GM21576 (cell line): ENCODE results near the gene DNAJC17.

Experiments
- ATAC-seq: cut with Tn5 transposase; IDR thresholded peaks from one replicate; pipeline ENCODE4 v1.9.1; 2021; ENCODE audit warnings: mild to moderate bottlenecking, moderate library complexity; ENCODE audit not compliant: unreplicated experiment

The DNAJC17 gene

GRCh38 chr15:40792394-40792793 is 14.9 kb downstream of the DNAJC17 start:
- ATAC-seq, result no peak

DNA sequence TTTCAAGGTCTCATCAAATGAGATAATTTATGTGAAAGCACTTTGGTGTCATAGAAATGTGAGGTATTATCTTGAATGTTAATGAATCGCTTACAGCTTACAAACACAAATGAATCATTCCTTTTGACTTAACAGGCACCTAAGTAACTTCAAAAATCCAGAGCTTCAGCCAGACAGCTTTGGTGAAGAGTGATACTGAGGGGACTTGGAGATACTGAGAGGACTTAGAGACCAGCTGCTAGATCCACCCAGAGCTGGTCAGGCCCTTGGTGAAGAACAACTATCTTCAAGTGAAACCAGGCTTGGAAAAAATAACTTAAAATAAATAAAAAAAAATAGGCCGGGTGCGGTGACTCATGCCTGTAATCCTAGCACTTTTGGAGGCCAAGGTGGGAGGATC is 16.6 kb downstream of the DNAJC17 start:
- no peak for ATAC-seq

DNA sequence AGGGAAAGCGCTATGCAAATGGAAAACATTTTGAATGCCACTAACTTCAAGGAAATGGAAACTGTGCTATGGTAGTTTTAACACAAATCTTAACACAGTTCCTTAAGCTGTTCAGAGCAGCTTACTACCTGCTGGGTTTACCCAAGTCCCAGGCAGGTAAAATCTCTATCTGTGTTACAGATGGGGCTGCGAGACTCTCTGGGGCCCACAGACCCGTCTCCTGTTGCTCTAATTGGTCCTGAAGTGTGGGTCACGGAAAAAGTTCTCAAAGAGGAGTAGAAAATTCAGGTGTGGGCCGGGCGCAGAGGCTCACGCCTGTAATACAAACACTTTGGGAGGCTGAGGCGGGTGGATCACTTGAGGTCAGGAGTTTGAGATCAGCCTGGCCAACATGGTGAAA is 17.3 kb downstream of the DNAJC17 start:
- no peak for ATAC-seq

DNA sequence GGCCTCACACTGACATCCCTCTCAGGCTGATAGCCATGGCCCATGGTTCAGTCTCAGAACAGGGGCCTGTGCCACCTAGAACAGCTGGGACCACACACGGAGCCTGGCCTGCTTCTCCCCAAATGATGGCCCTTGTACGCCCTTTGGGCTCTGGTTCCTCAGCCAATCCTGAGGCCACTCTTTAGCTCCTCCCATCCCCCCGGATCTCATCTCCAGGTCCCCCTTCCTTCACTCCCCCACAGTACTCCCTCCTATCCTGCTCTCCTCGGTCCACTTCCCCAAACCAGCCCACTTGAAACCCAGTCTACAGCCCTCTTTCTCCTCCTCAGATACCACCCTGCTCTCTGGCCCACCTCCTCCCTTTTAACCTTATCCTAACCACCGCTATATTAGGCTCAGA is 18.2 kb downstream of the DNAJC17 start:
- no peak for ATAC-seq

- no peak for ATAC-seq
These were observed 19.3 kb downstream of the DNAJC17 start for GRCh38 chr15:40787991-40788390.

DNA sequence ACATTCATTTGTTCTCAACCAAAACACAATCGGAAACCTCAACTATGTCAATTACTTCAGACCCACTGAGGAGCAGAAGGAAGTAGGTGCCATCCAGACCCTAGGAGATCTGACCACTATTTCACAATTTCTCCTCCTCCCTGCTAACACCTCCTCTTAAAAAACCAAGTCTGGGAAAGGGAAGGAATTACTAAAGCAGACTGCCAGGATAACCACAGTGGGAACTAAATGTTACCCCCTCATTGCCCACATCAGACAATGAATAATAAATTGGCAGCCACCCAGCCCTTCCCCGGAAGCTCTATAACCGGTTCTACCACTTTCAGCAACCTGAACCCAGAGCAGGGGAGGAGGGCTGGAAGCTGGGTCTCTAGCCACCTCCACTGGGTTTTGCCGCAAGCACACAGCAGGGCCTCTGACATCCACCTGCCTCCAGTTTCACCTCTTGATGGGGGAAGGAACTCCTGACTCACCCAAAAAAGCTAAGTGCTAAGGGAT is 19.9 kb downstream of the DNAJC17 start:
- ATAC-seq, result no peak

- no peak for ATAC-seq
These were observed 21.5 kb downstream of the DNAJC17 start for GRCh38 chr15:40785814-40786213.

DNA sequence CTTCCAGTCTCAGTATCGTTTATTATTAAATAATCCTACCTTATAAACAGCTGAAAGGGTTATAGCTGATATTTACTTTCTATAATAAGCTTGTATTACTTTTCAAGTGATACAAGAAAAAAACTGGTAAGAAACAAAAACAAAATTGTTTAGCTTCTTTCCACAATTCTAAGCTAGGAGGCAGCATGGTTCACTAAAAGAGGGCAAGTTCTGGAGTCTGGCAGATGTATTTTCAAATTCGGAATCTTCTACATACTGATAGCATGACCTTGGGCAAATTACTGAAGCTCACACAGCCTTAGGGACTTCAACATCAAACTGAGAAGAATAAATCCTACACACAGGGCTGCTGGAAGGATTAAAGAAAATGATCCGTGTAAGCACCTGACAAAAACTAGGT is 22.1 kb downstream of the DNAJC17 start:
- no peak for ATAC-seq

- no peak for ATAC-seq
These were observed 24.6 kb downstream of the DNAJC17 start for GRCh38 chr15:40782609-40783227.

DNA sequence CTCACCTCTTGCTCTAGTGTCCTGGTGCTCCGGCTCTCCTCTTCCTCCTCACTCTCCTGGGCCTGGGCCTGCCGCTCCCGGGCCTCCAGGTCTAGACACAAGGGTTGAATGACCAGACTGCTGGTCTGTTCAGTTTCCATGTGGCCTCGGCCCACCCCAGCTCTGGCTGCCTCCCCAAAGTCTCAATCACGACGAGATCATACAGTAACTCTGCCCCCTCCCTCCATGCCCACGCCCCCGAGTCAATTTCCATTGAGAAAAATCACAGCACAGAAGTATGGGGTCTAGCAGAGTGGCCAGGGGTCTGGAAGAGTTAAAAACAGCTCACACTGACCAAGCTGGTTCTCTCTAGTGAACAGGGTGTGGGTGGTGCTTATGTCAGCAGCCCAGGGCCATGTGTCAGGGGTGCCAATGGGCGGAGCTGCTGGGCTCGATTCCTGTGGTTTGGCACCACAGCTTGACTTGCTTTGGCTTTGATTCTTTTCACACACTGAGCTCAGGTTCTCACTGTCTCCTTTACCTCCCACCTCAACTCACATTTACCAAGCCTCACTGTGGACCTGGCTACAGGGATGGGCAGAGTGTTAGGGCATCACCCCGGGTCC is 30.6 kb downstream of the DNAJC17 start:
- ATAC-seq, result no peak

DNA sequence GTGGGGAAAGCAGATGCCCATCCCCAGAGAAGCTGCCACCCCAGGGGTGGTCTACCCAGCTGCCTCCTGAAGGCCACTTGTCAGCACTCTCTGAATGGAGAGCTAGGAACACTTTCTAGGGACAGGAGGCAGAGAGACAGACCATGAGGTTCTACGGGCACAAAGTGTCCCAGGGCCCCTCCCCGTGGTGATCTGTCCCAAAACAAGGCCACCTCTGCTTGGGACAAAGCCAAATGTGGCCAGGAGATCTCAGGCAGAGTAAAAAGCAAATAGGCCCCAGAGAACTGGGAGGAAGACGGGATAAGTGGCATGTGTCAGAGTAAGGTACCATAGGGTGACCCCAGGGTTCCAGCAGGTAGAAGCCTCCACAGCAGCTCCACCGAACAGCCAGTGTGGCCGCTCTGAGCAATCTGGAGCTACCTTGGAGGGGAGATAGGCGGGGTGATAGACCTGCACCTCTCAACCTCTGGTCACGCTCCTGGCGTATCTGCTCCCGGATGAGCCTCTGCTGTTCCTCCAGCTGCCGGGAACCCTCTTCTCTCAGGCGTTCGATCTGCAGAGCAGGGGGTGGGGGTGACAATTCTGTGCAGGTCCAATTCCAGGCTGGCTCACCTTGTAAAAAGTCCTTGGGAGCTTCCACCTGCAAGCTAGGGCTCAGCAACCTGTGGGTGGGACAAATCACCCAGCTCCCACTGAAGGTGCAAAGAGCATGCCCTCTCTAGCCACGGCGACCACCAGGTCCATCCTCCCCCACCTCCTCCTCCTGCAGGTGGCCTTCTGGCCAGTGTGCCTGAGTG is 31.3 kb downstream of the DNAJC17 start:
- no peak for ATAC-seq

DNA sequence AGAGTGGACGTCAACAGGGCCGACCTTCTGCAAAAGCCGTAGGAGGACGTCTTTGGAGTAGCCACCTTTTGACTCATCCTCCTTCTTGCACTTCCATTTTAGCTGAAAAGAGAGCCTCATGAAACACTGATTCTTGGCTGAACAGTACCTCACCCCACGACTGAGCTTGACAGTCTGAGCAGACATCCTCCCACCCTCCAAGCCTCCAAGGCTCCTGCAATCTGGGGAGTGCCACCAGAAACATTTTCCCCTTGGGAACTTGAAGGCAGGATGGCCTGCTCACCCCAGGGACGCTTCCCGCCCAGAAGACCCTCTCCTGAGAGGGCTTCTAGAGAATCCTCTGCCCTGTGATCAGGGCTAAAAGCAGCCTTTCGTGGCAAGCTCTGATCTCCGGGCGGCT is 32.3 kb downstream of the DNAJC17 start:
- no peak for ATAC-seq

DNA sequence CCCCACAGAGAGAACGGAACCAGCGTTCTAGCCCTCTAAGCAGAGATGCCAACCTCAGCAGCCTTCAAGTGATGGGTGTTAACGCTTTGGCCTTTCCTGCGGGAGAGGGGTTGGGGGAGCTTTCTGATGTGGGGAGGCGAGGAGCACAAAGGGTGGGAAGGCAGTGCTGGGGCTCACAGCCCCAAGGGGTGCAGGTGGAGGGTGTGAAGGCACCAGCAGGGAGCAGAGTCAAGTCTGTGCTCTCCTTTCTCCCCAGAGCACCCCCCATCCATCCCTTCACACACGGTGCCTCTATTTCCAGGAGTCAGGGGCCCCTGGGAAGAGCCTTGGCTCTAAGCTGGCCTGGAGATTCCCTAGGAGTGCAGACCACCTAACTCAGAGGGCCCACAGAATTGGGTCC is 33.4 kb downstream of the DNAJC17 start:
- ATAC-seq, result no peak

- no peak for ATAC-seq
These were observed 33.8 kb downstream of the DNAJC17 start for GRCh38 chr15:40773496-40773895.

DNA sequence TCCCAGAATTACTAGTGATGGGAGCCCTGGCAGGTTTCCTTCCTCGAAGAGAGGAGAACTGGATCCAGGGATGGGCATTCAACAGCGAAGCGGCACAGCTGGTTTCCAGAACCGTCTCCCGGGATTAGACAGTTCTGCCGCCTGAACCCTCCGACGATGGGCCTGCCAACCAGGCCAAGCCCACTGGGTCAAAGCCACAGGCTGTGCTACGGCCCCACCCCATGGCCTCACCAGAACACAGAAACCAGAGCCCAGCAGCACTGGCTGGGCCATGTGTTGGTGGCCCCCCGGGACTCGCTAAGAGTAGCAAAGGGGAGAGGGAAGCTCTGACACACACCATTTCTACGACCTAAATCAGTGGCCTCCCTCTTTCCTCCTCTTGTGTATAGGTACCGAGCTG is 35.3 kb downstream of the DNAJC17 start:
- ATAC-seq, result no peak

- ATAC-seq, result no peak
These were observed 36.0 kb downstream of the DNAJC17 start for GRCh38 chr15:40771242-40771641.

GRCh38 chr15:40770147-40770721 is 37.0 kb downstream of the DNAJC17 start:
- no peak for ATAC-seq

GRCh38 chr15:40769274-40770146 is 37.8 kb downstream of the DNAJC17 start, which contains the start of gene C15orf62:
Gene C15orf62 (plus strand): TSS chr15:40769980. CDS start chr15:40770496, 516 bp downstream.
- peak; percentile 35 for ATAC-seq

DNA sequence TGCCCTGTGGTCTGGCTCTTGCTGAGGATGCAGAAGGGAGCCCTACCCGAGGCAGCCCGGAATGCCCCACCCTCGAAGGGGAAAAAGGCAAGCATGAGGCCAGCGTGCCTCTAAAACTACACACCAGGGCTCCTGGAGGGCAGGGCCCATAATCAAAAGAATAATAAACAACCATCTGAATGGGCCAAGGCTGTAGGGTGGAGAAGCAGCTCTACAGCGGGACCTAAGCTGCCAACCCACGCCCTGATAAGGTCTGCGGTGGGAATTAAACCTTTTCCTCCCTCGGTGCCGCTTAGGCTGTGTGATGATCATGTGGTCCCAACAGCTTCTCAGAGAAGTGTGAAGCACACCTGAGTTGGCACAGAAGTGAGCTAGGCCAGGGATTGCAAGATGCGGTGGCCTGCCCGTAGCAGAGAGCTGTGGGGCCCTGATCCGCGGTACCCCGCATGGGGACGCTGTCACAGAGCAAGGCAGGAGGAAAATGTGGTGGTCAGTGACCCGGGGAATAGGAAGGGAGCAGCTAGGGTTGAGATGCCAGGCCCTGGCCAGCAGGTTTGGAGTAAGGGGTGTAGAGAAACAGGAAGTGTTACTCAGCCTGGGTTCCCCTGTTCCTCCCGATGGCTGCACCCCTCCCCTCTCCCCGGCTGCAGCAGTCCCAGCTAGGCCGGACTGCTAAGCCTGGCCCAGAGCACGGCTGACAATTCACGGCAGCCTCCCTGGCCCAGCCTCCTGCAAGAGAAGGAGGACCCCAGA is 38.6 kb downstream of the DNAJC17 start:
- no peak for ATAC-seq
